H1 (cell line): ENCODE results near the gene ZHX3.

Experiments
- CBX5 ChIP-seq: fragments of 300-800, 300-1000 bp; sonication (generic); IDR thresholded peaks from 2 replicates; pipeline ENCODE4 v1.7.1; 2016; ENCODE audit warnings: antibody characterized with exemption, low read length, low read depth
- EZH2 ChIP-seq: fragments of 200-600 bp; sonication (generic); IDR thresholded peaks from 2 replicates; pipeline ENCODE4 v1.7.1; 2012; ENCODE audit warnings: low read depth, mild to moderate bottlenecking, moderate library complexity, low read length, inconsistent platforms; ENCODE audit not compliant: severe bottlenecking
- FOSL1 ChIP-seq: IDR thresholded peaks from 2 replicates; pipeline ENCODE4 v1.6.1; 2011; ENCODE audit warnings: mild to moderate bottlenecking, low read depth, low read length, moderate library complexity; ENCODE audit not compliant: insufficient read depth
- HDAC2 ChIP-seq, 2 experiments: fragments of 300-600 bp in 1 of 2; sonication (generic) in 1 of 2; IDR thresholded peaks; 2 replicates each; pipeline ENCODE4 v1.6.1; 2011 to 2012; ENCODE audit warnings: low read depth in 2 of 2, low read length in 2 of 2, mild to moderate bottlenecking in 2 of 2, moderate library complexity in 2 of 2, borderline replicate concordance in 1 of 2, inconsistent platforms in 1 of 2
- JUND ChIP-seq: IDR thresholded peaks from 2 replicates; pipeline ENCODE4 v1.6.1; 2011; ENCODE audit warnings: mild to moderate bottlenecking, improper control_type of control experiment, low read length
- POLR2AphosphoS5 ChIP-seq: IDR thresholded peaks from 2 replicates; pipeline ENCODE4 v1.6.1; 2011; ENCODE audit warnings: low read depth, low read length
- SP1 ChIP-seq: IDR thresholded peaks from 2 replicates; pipeline ENCODE4 v1.6.1; 2011; ENCODE audit warnings: low read depth, low read length
- TAF1 ChIP-seq: IDR thresholded peaks from 2 replicates; pipeline ENCODE4 v1.6.1; 2011; ENCODE audit warnings: mild to moderate bottlenecking, low read depth, low read length
- TF ChIP-seq, protein P1 (sequence below), 3 experiments: IDR thresholded peaks; 1 replicate in 2 of 3; 2 replicates in 1 of 3; pipeline versions ENCODE4 v1.5.1 to v1.6.1; 2011; ENCODE audit warnings: low read length in 3 of 3, mild to moderate bottlenecking in 3 of 3, inconsistent platforms in 2 of 3, low read depth in 1 of 3, moderate library complexity in 1 of 3; ENCODE audit not compliant: insufficient read depth in 1 of 3; ENCODE audit errors: control extremely low read depth in 1 of 3
- TF ChIP-seq, protein P2 (sequence below): IDR thresholded peaks from 2 replicates; pipeline ENCODE4 v1.6.1; 2011; ENCODE audit warnings: low read length, improper control_type of control experiment

DNA sequence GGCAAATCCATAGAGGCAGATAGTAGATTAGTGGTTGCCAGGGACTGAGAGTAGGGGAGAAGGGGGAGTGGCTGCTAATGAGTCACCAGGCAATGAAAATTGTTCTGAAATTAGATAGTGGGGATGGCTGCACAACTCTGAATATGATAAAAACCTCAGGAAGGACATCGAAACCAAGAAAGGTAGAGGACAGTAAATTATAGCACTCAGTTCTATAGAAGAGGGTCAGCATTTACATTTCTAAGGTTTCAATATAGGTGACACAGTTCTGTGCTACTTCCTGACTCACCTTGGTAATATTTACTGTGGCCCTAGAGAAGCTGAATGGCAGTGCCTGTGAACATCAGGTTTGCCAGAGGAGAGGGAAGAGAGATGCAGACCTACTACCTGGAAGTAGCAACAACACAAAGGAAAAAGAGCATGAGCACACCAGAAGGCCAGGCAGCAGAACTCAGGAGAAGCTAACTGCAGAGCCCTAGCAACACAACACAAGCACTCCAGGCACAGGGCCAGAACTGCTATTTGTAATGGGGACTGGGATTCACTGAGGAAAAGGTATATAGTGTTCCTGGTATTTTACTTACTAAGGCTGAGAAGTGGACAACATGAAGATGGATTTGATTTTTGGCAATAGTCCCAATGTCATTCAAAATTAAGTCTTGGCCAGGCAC, 104.2 kb downstream of the ZHX3 start:
- TF ChIP-seq HDAC2 (IDR thresholded peaks at IDR 0.05; ENCODE audit: borderline replicate concordance in 1 of 2, low read depth in 2 of 2, low read length in 2 of 2), result no peak
- TF ChIP-seq, protein P1, sequence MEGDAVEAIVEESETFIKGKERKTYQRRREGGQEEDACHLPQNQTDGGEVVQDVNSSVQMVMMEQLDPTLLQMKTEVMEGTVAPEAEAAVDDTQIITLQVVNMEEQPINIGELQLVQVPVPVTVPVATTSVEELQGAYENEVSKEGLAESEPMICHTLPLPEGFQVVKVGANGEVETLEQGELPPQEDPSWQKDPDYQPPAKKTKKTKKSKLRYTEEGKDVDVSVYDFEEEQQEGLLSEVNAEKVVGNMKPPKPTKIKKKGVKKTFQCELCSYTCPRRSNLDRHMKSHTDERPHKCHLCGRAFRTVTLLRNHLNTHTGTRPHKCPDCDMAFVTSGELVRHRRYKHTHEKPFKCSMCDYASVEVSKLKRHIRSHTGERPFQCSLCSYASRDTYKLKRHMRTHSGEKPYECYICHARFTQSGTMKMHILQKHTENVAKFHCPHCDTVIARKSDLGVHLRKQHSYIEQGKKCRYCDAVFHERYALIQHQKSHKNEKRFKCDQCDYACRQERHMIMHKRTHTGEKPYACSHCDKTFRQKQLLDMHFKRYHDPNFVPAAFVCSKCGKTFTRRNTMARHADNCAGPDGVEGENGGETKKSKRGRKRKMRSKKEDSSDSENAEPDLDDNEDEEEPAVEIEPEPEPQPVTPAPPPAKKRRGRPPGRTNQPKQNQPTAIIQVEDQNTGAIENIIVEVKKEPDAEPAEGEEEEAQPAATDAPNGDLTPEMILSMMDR (IDR thresholded peaks at IDR 0.05; ENCODE audit: control extremely low read depth in 1 of 3, insufficient read depth in 1 of 3, low read depth in 1 of 3, low read length in 3 of 3), result no peak
- no peak for TF ChIP-seq POLR2AphosphoS5
- TF ChIP-seq TAF1, result no peak
- TF ChIP-seq, protein P2, sequence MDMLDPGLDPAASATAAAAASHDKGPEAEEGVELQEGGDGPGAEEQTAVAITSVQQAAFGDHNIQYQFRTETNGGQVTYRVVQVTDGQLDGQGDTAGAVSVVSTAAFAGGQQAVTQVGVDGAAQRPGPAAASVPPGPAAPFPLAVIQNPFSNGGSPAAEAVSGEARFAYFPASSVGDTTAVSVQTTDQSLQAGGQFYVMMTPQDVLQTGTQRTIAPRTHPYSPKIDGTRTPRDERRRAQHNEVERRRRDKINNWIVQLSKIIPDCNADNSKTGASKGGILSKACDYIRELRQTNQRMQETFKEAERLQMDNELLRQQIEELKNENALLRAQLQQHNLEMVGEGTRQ, result no peak
- TF ChIP-seq JUND, result no peak
- TF ChIP-seq CBX5, result no peak
- TF ChIP-seq EZH2, result no peak
- TF ChIP-seq FOSL1, result no peak
- TF ChIP-seq SP1, result no peak
